ENCODE measurements around the gene MED9. TPM values are rescaled to one million over a fixed set of nuclear protein-coding genes. Genes with fewer than 3 reads are reported as not detected.

Gene MED9
- total RNA-seq, 1 donor from 2014 or later: 13.8 TPM

GRCh38 chr17:17518951-17519350, 42.2 kb downstream of the MED9 start:
- no peak overlapping the region for H3K27ac ChIP-seq
- no peak overlapping the region for H3K4me3 ChIP-seq
- H3K27me3 ChIP-seq: no peaks in the 10 kb centered on the region
- intact Hi-C loops (cut with DNase I): no loop called here
- DNase-seq: no peak
- ATAC-seq: no peak
- H3K9me3 ChIP-seq: no peaks in the 10 kb centered on the region
- TF ChIP-seq, protein P1, sequence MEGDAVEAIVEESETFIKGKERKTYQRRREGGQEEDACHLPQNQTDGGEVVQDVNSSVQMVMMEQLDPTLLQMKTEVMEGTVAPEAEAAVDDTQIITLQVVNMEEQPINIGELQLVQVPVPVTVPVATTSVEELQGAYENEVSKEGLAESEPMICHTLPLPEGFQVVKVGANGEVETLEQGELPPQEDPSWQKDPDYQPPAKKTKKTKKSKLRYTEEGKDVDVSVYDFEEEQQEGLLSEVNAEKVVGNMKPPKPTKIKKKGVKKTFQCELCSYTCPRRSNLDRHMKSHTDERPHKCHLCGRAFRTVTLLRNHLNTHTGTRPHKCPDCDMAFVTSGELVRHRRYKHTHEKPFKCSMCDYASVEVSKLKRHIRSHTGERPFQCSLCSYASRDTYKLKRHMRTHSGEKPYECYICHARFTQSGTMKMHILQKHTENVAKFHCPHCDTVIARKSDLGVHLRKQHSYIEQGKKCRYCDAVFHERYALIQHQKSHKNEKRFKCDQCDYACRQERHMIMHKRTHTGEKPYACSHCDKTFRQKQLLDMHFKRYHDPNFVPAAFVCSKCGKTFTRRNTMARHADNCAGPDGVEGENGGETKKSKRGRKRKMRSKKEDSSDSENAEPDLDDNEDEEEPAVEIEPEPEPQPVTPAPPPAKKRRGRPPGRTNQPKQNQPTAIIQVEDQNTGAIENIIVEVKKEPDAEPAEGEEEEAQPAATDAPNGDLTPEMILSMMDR (IDR thresholded peaks at IDR 0.05): no peak
- no peaks in the 10 kb centered on the region for H3K4me1 ChIP-seq
- H3K36me3 ChIP-seq: no peaks in the 10 kb centered on the region

DNA sequence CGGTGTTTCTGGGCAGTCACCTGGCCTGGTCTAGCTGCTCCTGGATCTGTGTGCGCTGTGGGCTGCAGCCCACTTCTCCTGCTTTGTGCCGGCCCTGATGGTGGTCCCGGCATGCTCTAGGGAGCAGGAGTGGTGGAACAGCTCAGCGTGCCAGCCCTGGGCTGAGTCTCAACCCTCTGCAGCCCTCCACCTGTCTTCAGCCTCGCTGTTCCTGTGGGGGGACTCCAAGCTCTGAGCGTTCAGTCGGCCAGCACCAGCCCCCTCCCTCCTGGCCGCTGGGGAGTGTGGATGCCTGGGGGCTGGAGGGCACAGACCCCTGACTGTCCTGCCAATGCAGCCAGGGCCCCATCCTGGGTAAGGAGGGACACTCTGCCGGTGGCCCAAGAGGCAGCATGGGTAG, 43.1 kb downstream of the MED9 start:
- Histone ChIP-seq H3K9me3 (no peaks in the 10 kb centered on the region), H3K4me1 (no peaks in the 10 kb centered on the region), H3K27ac (no peak overlapping the region), H3K4me3 (no peak overlapping the region), H3K36me3 (no peaks in the 10 kb centered on the region), H3K27me3 (no peaks in the 10 kb centered on the region)
- TF ChIP-seq, protein P1 (IDR thresholded peaks at IDR 0.05): no peak
- DNase-seq (no peak), ATAC-seq (no peak)
- intact Hi-C loops (cut with DNase I): no loop called here

DNA sequence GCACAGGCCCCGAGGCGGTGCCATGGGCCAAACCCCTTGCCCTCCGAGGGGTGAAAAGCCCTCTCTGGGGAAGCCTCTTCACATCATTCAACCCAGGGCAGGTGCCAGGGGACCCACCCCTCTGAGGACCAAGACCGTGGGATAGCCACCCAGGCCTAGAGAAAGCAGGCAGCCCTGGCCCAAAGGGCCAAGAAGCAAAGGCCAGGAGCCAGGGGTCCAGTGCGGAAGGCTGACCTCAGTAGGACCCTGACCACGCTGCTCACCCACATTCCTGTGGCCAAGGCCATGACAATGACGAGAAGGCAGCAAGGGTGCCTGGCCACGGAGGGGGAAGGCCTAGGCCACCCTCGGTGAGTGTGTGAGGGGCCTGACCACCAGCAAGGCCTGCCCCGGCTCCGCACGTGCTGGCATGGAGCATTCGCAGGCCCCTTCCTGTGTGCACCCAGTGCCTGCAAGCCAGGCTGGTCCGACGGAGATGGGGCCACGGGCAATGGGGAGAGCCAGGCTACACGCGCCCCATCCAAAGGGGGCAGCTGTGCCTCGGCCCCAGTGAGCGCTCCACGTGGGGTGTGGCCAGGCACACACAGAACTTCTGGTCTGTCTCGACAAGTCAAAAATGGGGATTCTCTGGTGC, 43.9 kb downstream of the MED9 start:
- Histone ChIP-seq H3K27me3 (no peaks in the 10 kb centered on the region), H3K4me3 (no peak overlapping the region), H3K9me3 (no peaks in the 10 kb centered on the region), H3K4me1 (no peaks in the 10 kb centered on the region), H3K27ac (no peak overlapping the region), H3K36me3 (no peaks in the 10 kb centered on the region)
- TF ChIP-seq, protein P1 (IDR thresholded peaks at IDR 0.05): no peak
- DNase-seq (no peak), ATAC-seq (no peak)
- intact Hi-C loops (cut with DNase I): no loop called here

GRCh38 chr17:17523001-17523730, 46.4 kb downstream of the MED9 start:
- Histone ChIP-seq H3K4me1 (no peaks in the 10 kb centered on the region), H3K27ac (no peak overlapping the region), H3K36me3 (no peaks in the 10 kb centered on the region), H3K9me3 (no peaks in the 10 kb centered on the region), H3K27me3 (no peaks in the 10 kb centered on the region), H3K4me3 (no peak overlapping the region)
- TF ChIP-seq, protein P1 (IDR thresholded peaks at IDR 0.05): no peak
- ATAC-seq: peak; percentile 3
- DNase-seq: no peak
- intact Hi-C loops (cut with DNase I): no loop called here

- no peak overlapping the region for H3K27ac ChIP-seq
- intact Hi-C loops (cut with DNase I): no loop called here
- H3K4me1 ChIP-seq: no peaks in the 10 kb centered on the region
- H3K27me3 ChIP-seq: no peaks in the 10 kb centered on the region
- no peak for ATAC-seq
- no peak overlapping the region for H3K4me3 ChIP-seq
- H3K9me3 ChIP-seq: no peaks in the 10 kb centered on the region
- TF ChIP-seq, protein P1 (IDR thresholded peaks at IDR 0.05): no peak
- no peaks in the 10 kb centered on the region for H3K36me3 ChIP-seq
- DNase-seq: no peak
These were observed 47.1 kb downstream of the MED9 start for GRCh38 chr17:17523731-17524490.

All from upper lobe of right lung (tissue), 1 donor.